Measurements from ENCODE around the gene ARL3. TPM values are rescaled to one million over a fixed set of nuclear protein-coding genes. Genes with fewer than 3 reads are reported as not detected.

ARL3 gene, protein sequence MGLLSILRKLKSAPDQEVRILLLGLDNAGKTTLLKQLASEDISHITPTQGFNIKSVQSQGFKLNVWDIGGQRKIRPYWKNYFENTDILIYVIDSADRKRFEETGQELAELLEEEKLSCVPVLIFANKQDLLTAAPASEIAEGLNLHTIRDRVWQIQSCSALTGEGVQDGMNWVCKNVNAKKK
- 4.7 and 5.6 TPM in 2 replicates for total RNA-seq

GRCh38 chr10:102713814-102714620, at the start of gene ARL3:
ARL3 (minus strand) TSS chr10:102714397; CDS start chr10:102714275, 122 bp downstream.

DNA sequence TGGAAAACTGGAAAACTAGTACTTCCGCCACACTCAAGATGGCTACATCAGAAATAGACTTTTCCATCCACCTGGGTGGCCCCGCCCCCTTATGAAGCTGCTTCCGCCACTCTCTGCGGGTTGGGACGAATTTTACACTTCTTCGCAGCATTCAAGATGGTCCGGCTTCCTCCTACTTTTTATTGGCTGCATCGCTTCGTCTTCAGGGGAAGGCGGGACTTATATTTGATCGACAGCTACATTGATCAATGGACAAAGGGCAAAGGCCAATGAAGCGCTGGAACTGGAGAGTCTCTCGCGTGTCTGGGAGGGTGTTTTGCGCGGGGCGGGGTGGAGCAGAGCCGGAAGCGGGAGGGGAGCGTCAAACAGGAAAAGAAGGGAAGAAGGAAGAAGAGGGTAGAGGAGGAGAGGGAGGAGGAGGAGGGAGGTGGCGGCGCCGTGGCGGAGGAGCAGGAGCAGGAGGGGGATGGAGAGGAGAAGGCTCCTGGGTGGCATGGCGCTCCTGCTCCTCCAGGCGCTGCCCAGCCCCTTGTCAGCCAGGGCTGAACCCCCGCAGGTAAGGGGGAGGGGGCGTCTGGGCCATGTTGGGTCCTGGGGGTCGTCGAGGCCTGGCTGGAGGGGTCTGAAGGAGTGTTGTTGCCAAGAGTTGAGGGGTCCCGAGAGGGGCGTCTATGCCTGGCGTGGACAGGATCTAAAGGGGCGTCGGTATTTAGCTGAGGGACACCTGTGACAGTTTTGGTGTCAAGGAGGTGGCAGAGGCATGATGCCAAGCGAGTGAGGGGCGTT, 29.6 kb upstream of the ARL3 start, which contains the start of gene WBP1L:
WBP1L (plus strand) TSS at position 361 of the 786 bp plus-strand sequence; CDS start at position 467, 106 bp downstream.

GRCh38 chr10:102714621-102715455, 641 bp upstream of the ARL3 start, which contains the start of gene SFXN2:
SFXN2 (plus strand) TSS chr10:102714636; CDS start chr10:102726637, 12,001 bp downstream.

DNA sequence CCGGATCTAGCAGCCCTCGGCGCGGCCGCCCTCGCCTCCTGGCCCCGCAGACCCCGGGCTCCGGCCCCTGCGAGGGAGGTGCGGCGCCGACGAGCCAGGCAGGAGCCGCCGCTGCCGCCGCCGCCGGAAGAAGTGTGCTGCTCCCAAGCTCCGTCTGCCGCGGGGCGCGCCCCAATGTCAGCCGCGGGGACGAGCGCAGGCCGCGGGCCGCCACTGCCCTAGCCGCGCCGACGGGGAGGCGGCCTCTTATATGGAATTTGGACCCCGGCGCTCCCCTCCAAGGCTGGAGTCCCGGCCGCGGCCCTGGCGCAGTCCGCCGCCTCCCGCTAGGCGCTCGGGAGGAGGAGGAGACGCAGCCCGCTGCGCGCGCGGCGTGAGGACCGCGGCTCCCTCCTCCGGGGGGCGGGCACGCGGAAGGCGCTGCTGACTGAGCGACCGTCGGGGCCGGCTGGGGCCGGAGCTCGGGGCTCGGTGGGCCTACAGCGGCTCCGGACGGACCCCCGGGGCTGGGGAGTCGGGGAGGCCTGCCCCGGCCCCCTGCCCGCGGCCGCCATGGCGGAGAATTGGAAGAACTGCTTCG, 70.0 kb downstream of the ARL3 start, which contains the start of gene TRIM8:
TRIM8 (plus strand) TSS at position 414 of the 580 bp plus-strand sequence; CDS start at position 553, 139 bp downstream.

Other genes starting within 250 kb of the ARL3 start
- 80.5 and 158 TPM in 2 replicates for gene ACTR1A, start 211.7 kb downstream of the ARL3 start, total RNA-seq
- gene SUFU, start 210.4 kb downstream of the ARL3 start, total RNA-seq: 4.7 and 7.5 TPM in 2 replicates
- 69.0 and 139 TPM in 2 replicates for gene TRIM8, start 69.9 kb downstream of the ARL3 start, total RNA-seq
- gene SFXN2, start 239 bp upstream of the ARL3 start, total RNA-seq: 2.9 and 4.3 TPM in 2 replicates
- gene WBP1L, start 29.6 kb upstream of the ARL3 start, total RNA-seq: 25.9 and 72.4 TPM in 2 replicates
- not detected in 2 replicates for gene CYP17A1, start 123.0 kb upstream of the ARL3 start, total RNA-seq
- gene BORCS7, start 139.9 kb upstream of the ARL3 start, total RNA-seq: 20.0 and 26.7 TPM in 2 replicates
- 2.4 and 3.7 TPM in 2 replicates for gene AS3MT, start 155.1 kb upstream of the ARL3 start, total RNA-seq
- gene CNNM2, start 203.9 kb upstream of the ARL3 start, total RNA-seq: 7.9 and 10.5 TPM in 2 replicates

Data from placental epithelial cell (primary cell).